Smooth muscle cell of bladder (primary cell): Measurements from ENCODE around the gene ARFGAP1. TPM values are rescaled to one million over a fixed set of nuclear protein-coding genes. Genes with fewer than 3 reads are reported as not detected.

ENCODE experiments used
- total RNA-seq: library from RNA; depleted of rRNA; stranded (reverse); fragments of >200 nt; gene quantifications from 2 replicates; pipeline ENCODE4 v1.2.3, GENCODE V29; 2014

Gene ARFGAP1
- 68.0 and 93.2 TPM in 2 replicates for total RNA-seq

GRCh38 chr20:63272105-63273058 is at the start of gene ARFGAP1:
TSS of gene ARFGAP1 (plus strand) at chr20:63272813. CDS start at chr20:63275581, 2,768 bp downstream.

GRCh38 chr20:63235399-63235983 is 37.1 kb upstream of the ARFGAP1 start, which contains the start of gene BIRC7:
TSS of gene BIRC7 (plus strand) at chr20:63235905. CDS start at chr20:63236097, 192 bp downstream.

GRCh38 chr20:63254232-63254605 is 18.4 kb upstream of the ARFGAP1 start, which contains the start of gene NKAIN4:
TSS of gene NKAIN4 (minus strand) at chr20:63254463. CDS start at chr20:63254450, 13 bp downstream.

GRCh38 chr20:63292904-63293303 is 20.3 kb downstream of the ARFGAP1 start, which contains the start of gene COL20A1:
TSS of gene COL20A1 (plus strand) at chr20:63293186. CDS start at chr20:63295108, 1,922 bp downstream.

Other genes with a start within 250 kb of the ARFGAP1 start
- gene YTHDF1, start 56.7 kb upstream of the ARFGAP1 start, total RNA-seq, result 12.8 and 17.7 TPM in 2 replicates
- 0.65 TPM in 1 of 2 replicates, not detected in the other for gene BIRC7, start 36.9 kb upstream of the ARFGAP1 start, total RNA-seq
- 0.18 TPM in 1 of 2 replicates, not detected in the other for gene NKAIN4, start 18.4 kb upstream of the ARFGAP1 start, total RNA-seq
- gene COL20A1, start 20.4 kb downstream of the ARFGAP1 start, total RNA-seq, result not detected in 2 replicates
- not detected in 2 replicates for gene CHRNA4, start 88.5 kb downstream of the ARFGAP1 start, total RNA-seq
- not detected in 2 replicates for gene KCNQ2, start 199.8 kb downstream of the ARFGAP1 start, total RNA-seq
- 1.3 and 3.0 TPM in 2 replicates for gene EEF1A2, start 226.3 kb downstream of the ARFGAP1 start, total RNA-seq
- 17.5 and 24.5 TPM in 2 replicates for gene PPDPF, start 248.0 kb downstream of the ARFGAP1 start, total RNA-seq